SKM-1 (cell line): Measurements from ENCODE around the gene EFNA2.

Source experiments
- DNase-seq: peaks from one replicate; lab custom pipeline; 2025; ENCODE audit not compliant: unreplicated experiment; lab: John Stamatoyannopoulos, UW

EFNA2 gene

GRCh38 chr19:1283207-1283916, 2.3 kb upstream of the EFNA2 start:
- no peak for DNase-seq

- DNase-seq = no peak
Measured at GRCh38 chr19:1283917-1284292, 1.8 kb upstream of the EFNA2 start.

- no peak for DNase-seq
Measured at GRCh38 chr19:1284293-1284978, 1.2 kb upstream of the EFNA2 start.

GRCh38 chr19:1284979-1285736, 515 bp upstream of the EFNA2 start:
- DNase-seq = no peak

- no peak for DNase-seq
Measured at GRCh38 chr19:1286487-1287353, 1.0 kb downstream of the EFNA2 start.

GRCh38 chr19:1287354-1288225, 1.9 kb downstream of the EFNA2 start:
- DNase-seq = no peak

- no peak for DNase-seq
Measured at GRCh38 chr19:1288226-1288612, 2.5 kb downstream of the EFNA2 start.

GRCh38 chr19:1288833-1289685, 3.4 kb downstream of the EFNA2 start:
- DNase-seq = no peak

GRCh38 chr19:1289686-1290025, 4.0 kb downstream of the EFNA2 start:
- DNase-seq = no peak

GRCh38 chr19:1290196-1290702, 4.6 kb downstream of the EFNA2 start:
- DNase-seq = no peak

GRCh38 chr19:1290703-1291651, 5.3 kb downstream of the EFNA2 start:
- no peak for DNase-seq

- DNase-seq = no peak
Measured at GRCh38 chr19:1291761-1292418, 6.2 kb downstream of the EFNA2 start.

- DNase-seq = no peak
Measured at GRCh38 chr19:1292419-1293151, 6.9 kb downstream of the EFNA2 start.

GRCh38 chr19:1293782-1294604, 8.3 kb downstream of the EFNA2 start:
- no peak for DNase-seq

- no peak for DNase-seq
Measured at GRCh38 chr19:1294688-1295087, 9.0 kb downstream of the EFNA2 start.
